ENCODE results near the gene AXIN1. TPM values are rescaled to one million over a fixed set of nuclear protein-coding genes. Genes with fewer than 3 reads are reported as not detected.

Gene AXIN1
- total and polyA plus RNA-seq, 9 of the 15 experiments (the other 6 are each of a cell fraction or from before 2014, with no cell fraction given) = 0.42 to 58.0 (median 25.9) TPM

DNA sequence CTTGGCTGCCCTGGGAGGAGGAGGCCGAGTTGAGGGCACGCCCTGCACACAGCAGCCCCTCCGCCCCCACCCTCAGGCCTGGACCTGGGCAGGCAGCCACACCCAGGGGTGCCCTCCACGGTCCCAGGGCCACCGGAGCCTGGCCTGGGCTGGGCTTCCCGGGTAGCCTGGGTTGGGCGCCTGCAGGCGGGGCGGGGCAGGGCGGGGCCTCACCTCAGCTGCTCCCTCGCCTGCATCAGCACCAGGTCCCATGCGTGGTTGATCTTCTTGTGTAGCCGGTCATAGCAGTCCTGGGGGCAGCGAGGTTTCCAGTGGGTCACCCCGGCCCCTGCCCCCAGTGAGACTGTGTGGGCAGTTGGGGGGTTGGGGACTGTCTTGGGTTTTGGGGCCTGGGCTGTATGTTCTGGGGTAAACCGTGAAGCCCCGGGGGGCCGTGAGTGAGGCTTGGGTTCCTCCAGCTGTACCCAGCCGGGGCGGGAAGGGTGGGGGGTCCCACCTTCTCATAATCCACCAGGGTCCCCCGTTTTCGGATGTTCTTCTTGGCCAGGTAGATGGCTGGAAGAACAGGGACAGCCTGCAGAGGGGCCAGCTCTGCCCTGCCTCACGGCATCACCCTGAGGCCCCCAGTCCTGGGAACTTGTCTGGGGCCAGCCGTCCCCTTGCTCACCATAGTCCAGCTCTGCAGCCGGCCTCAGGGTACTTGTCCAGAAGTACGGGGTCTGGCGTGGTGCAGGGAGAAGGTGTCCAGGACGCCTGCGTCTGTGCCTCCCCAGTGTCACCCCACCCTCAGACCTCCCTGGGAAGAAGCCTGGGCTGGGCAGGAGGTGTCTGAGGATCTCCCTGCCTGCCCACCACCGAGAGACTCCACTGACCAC lies 78.7 kb downstream of the AXIN1 start (continued):
- no peak for TF ChIP-seq AFF4 (CRISPR knock-in tag; IDR thresholded peaks at IDR 0.05)
- TF ChIP-seq CBX3 (IDR thresholded peaks at IDR 0.05; ENCODE audit: borderline replicate concordance in 1 of 2, low read length in 2 of 2) = no peak
- TF ChIP-seq RCOR1 (IDR thresholded peaks at IDR 0.05; ENCODE audit: borderline replicate concordance in 1 of 2, low read depth in 2 of 2, low read length in 2 of 2) = no peak
- TF ChIP-seq YY1 (IDR thresholded peaks at IDR 0.05; ENCODE audit: borderline replicate concordance in 1 of 3, control insufficient read depth in 1 of 3, extremely low read depth in 1 of 3, insufficient read depth in 3 of 3, insufficient read length in 1 of 3, insufficient replicate concordance in 2 of 3, low read depth in 1 of 3, low read length in 2 of 3) = no peak
- no peak for TF ChIP-seq HDAC2 (IDR thresholded peaks at IDR 0.05)
- no peak for TF ChIP-seq RB1 (IDR thresholded peaks at IDR 0.05; ENCODE audit: low read depth)

Data from K562 (cell line).